CD4-positive, alpha-beta T cell treated with Interleukin-2 at 100 ng/mL for 4 hours (primary cell): Measurements from ENCODE around the gene WNK2.
"Not testable (repeated sequence)": the region's sequence is repeated elsewhere in the genome, so short reads cannot be mapped to it uniquely, and the experiment has no call there.

ENCODE experiments used
- DNase-seq: peaks from one replicate; pipeline ENCODE4 v3.0.0-alpha.2; 2020; ENCODE audit warnings: low spot score

The WNK2 gene

GRCh38 chr9:93237540-93237939 is 53.6 kb downstream of the WNK2 start:
- DNase-seq, result peak; percentile 10

GRCh38 chr9:93238953-93239925 is 55.3 kb downstream of the WNK2 start:
- no peak for DNase-seq

DNA sequence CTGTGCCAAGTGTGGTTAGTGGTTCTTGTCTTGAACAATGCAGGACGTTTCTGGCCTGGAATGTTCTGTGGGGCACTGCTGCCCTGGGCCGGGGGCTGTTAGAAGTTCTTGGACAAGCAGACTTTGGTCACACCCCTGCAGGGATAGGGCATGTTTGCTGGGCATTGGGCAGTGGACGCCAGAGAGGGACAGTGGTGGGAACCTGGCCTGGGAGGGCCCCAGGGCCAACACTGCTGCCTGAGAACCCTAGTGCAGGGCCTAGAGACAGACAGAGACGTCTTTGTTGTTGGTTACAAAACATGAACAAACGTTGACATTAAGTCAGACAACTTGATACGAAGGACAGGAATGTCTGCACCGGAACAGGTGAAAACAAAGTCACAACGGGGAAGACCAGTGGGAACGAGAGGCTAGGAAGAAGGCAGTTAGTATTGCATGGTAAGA is 57.0 kb downstream of the WNK2 start:
- no peak for DNase-seq

GRCh38 chr9:93243112-93243511 is 59.2 kb downstream of the WNK2 start:
- no peak for DNase-seq

GRCh38 chr9:93244101-93244500 is 60.2 kb downstream of the WNK2 start:
- no peak for DNase-seq

- no peak for DNase-seq
These were observed 60.8 kb downstream of the WNK2 start for GRCh38 chr9:93244510-93245436.

GRCh38 chr9:93245437-93245970 is 61.6 kb downstream of the WNK2 start:
- DNase-seq, result no peak

GRCh38 chr9:93246111-93246510 is 62.2 kb downstream of the WNK2 start:
- DNase-seq, result no peak

GRCh38 chr9:93246526-93246925 is 62.6 kb downstream of the WNK2 start:
- no peak for DNase-seq

- DNase-seq, result no peak
These were observed 63.3 kb downstream of the WNK2 start for GRCh38 chr9:93247099-93247865.

- no peak for DNase-seq
These were observed 64.0 kb downstream of the WNK2 start for GRCh38 chr9:93247892-93248291.

GRCh38 chr9:93248386-93249040 is 64.6 kb downstream of the WNK2 start:
- no peak for DNase-seq

DNA sequence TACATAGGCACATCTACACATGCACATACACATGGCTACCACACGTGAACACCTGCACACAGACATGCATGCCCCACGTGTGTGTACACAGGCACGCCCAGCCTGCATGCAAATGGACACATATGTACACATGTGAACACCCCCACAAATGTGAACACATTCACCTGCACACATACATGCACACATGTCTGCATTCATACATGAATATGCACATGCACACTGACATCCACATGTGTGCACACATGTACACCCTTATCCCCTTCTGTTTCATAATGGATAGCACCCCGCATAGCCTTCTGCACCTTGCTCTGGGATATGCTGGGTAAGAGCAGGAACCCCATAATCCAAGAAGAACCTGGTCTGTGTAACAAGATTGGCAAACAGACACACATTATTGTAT is 66.2 kb downstream of the WNK2 start:
- DNase-seq, result no peak

GRCh38 chr9:93251309-93251708 is 67.4 kb downstream of the WNK2 start:
- DNase-seq, result not testable (repeated sequence)

- no peak for DNase-seq
These were observed 68.3 kb downstream of the WNK2 start for GRCh38 chr9:93252116-93252780.

DNA sequence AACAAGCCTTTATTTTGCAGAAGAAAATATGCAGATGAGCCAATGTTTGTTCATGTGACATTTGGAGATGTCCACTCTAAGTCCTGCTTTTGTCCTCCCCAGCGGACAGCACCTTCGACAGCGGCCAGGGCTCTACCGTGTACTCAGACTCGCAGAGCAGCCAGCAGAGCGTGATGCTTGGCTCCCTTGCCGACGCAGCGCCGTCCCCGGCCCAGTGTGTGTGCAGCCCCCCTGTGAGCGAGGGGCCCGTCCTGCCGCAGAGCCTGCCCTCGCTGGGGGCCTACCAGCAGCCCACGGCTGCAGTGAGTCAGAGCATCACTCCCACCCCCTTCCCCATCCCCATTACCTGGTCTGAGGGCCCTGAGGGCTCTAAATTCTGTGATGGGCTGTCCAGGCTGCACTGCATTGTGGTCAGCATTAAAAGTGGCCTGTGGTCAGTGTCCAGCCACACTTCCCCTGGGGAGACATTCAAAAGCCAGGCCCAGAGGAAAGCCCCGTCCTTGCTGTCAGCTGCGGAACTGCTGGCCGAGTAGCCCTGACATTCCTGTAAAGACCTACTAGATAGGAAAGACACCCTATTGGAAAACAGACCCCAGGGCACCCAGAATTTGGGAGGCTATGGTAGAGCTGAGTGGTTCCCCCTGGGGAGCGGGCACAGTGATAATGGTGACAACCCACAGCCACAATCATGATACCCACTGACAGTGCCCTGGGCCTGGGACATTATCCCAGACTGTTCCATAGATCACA is 69.0 kb downstream of the WNK2 start:
- no peak for DNase-seq

DNA sequence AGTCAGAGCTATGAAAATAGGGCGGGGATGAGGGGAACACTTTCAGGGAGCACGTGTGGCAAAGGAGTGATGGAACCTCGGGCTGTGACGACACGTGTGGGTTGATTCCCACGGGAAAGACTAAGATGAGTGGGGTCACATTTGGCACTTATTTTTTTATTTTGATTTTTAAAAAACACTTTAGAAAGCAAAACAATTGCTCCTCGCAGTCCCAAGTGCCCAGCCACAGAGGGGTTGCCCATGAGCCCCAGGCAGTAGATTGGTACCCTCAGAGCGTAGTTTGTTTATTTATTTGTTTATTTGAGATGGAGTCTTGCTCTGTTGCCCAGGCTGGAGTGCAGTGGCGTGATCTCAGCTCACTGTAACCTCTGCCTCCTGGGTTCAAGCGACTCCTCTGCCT is 69.7 kb downstream of the WNK2 start:
- DNase-seq, result no peak

DNA sequence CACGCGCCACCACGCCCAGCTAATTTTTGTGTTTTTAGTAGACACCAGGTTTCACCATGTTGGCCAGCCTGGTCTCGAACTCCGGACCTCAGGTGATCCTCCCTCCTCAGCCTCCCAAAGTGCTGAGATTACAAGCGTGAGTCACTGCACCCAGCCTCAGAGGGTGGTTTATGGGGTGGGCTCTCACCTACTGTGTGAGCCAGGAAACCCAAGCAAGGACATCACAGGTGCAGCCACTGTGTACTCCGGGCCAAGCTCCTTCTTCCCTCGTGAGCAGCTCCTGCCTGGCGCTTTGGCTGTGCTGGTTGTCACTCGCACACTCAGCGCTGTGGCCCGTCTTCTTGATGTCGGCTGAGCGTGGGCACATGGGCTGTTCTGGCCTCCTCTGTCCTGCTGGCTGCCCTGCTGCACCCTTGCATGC is 70.1 kb downstream of the WNK2 start:
- DNase-seq, result no peak

DNA sequence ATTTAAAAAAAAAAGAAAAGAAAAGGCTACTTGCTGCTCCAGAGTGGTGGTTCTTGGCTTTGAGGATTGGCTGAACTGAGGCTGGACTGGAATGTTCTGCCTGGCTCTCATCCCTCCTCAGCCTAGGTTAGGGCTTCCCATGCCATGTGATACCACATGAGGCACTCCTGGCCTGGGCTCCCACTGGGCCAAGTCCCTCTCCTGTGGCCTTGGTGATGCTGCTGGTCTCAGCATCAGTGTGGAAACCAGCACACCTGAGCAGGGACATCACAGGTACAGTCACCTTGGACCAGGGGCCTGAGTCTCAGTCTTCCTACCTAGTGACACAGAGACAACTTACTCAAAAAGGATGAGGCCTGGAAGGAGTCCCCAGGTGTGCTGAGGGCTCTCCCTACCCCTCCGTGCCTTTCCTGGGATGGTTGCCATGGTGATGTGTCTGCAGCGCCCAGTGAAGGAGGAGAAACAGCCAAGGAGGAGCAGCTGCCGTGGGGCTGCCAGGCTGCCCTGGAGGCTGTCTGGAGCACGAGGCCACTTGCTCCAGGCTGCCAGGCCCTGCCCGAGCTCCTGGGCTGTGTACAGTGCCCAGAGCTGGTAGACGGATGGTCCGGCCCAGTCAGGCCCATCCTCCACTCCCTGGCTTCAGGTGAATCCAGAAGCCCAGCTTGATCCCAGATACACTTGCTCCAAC is 71.0 kb downstream of the WNK2 start:
- DNase-seq, result no peak
